AG10803 (cell line): Measurements from ENCODE around the gene BIRC3.
A peak's percentile ranks its signal among the peaks of the same experiment; 100 is the strongest.

Experiments
- DNase-seq: peaks from one replicate; pipeline ENCODE4 v3.0.0; 2010; ENCODE audit warnings: low read depth
- H3K4me3 ChIP-seq: 2 replicates; pipeline ENCODE4 v1.5.1; 2011; ENCODE audit warnings: mild to moderate bottlenecking, low read length, control low read depth
- TF ChIP-seq, protein P1 (sequence below): conservative IDR thresholded peaks from 2 replicates; pipeline ENCODE4 v1.5.1; 2011; ENCODE audit warnings: mild to moderate bottlenecking, low read length, control low read depth, inconsistent platforms

BIRC3 gene

DNA sequence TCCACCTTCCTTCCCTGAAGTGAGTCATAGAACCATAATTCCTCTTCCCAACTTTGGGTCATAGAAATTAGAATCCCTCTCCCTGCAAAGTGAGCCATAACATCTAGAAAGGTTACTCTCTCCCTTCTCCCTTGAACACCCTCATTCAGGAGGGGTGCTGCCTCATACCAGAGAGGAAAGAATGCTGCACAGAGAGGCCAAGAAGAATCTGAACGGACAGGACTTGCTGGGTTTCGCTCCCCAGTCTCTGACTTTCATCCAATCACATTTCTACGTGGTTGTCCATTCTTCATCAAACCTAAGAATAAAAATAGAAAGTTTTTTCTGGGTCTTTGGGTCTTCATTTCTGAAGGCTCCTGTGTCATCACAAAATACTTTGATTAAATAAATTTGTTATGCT is 31.0 kb upstream of the BIRC3 start:
- TF ChIP-seq, protein P1, sequence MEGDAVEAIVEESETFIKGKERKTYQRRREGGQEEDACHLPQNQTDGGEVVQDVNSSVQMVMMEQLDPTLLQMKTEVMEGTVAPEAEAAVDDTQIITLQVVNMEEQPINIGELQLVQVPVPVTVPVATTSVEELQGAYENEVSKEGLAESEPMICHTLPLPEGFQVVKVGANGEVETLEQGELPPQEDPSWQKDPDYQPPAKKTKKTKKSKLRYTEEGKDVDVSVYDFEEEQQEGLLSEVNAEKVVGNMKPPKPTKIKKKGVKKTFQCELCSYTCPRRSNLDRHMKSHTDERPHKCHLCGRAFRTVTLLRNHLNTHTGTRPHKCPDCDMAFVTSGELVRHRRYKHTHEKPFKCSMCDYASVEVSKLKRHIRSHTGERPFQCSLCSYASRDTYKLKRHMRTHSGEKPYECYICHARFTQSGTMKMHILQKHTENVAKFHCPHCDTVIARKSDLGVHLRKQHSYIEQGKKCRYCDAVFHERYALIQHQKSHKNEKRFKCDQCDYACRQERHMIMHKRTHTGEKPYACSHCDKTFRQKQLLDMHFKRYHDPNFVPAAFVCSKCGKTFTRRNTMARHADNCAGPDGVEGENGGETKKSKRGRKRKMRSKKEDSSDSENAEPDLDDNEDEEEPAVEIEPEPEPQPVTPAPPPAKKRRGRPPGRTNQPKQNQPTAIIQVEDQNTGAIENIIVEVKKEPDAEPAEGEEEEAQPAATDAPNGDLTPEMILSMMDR: no peak
- no peak for DNase-seq
- H3K4me3 ChIP-seq: no peak overlapping the region

DNA sequence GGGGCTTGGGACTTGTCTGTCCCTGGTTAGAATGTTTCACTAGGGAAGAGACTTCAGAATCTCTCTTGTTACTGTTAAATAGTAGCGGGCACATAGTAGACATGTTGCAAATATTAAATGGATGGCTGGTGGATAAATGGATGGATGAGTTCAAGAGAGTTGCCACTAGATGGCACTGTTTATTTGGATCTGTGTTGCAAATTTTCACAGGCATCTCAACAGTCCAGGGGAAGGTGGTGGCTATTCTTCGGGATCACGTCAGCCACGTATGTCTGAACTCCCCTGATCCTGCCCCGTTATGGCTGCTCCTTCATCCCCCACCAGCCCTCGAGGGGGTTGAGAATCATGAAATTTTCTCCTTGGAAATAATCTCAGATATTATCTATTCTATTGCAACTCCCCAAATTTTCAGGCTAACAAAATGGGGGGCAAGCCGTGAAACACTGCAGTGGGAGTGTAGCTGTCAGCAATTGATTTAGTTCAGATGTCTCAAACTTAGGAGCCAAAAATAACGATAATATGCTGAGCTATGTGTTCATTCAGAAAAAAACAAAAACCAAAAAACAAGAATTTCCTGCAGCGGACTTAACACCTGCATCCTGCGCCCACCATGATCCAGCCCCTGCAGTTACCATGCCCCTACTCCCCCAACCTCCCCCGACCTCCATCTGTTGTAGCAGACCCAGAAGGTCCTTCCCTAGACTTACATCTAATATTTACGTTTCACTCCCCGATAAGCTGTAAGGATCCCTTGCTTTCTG is 29.1 kb upstream of the BIRC3 start:
- TF ChIP-seq, protein P1: peak; percentile 76
- DNase-seq: peak; percentile 78
- peak overlapping the region; percentile 31 for H3K4me3 ChIP-seq

DNA sequence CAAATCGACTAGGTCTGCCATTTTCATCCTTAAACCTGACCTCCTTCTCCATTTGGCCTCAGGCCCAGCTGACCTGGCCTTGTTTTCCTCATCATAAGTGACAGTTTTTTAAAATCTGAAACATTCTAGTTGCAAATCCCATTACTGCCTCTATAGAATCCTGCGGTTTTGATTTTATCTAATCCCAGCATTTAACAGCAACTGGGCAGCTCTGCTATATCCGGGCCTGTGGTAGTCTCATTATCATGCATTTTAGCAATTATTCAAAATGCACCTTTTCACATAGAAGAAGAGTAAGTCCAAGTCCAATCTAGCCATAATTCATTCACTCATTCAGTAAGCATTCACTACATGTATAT is 28.6 kb upstream of the BIRC3 start:
- no peak for DNase-seq
- TF ChIP-seq, protein P1: no peak
- H3K4me3 ChIP-seq: no peak overlapping the region

DNA sequence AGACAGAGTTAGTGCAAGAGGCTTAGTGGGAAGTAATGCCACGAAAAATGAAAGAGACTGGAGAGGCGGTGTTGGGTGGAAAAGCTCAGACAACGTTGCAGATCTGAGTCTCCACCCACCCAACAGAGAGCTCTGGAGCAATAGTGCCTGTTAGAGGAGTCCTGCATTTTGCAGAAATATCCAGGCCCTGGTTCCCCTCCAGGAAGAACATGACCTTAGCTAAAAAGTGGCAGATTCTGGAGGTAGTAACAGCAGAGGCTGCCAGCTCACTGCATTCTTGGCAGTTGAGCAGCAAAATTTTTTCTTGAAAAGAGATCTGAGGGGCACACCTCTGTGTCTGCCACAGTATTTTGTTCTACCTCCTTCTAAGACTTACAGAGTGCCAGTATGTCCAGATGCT is 27.7 kb upstream of the BIRC3 start:
- peak; percentile 20 for DNase-seq
- TF ChIP-seq, protein P1: no peak
- no peak overlapping the region for H3K4me3 ChIP-seq

DNA sequence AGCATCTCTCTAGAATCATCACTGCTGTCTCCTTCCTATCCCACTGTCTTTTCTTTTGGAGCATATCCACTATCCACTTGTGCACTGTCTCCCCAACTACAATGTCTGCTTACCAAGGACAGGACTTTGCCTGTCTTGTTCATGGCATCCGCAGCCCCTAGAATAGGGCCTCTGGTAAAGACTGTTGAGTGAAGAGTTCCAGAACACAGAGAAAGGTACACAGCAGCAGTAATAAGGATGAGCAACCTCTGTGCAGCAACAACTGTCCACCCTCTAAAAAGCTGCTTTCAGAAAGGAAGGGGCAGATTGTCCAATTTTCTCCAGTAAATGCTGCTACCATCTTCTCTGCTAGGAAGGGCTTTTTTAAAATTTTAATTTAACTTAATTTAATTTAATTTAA is 25.5 kb upstream of the BIRC3 start:
- no peak overlapping the region for H3K4me3 ChIP-seq
- DNase-seq: no peak
- TF ChIP-seq, protein P1: no peak

DNA sequence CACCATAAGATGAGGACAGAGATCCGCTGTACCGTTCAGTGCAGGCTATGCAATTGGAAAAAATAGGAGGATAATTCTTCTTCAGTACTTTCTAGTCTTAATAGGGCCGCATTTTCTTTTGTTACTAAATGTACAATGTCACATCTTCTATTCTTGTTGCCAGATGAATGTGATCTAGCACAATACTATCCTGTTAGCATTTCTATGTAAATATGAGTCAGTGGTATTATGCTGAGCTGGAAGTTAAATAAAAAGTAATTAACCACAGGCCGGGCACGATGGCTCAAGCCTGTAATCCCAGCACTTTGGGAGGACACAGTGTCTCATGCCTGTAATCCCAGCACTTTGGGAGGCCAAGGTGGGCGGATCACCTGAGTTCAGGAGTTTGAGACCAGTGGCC is 24.4 kb upstream of the BIRC3 start:
- TF ChIP-seq, protein P1: no peak

DNA sequence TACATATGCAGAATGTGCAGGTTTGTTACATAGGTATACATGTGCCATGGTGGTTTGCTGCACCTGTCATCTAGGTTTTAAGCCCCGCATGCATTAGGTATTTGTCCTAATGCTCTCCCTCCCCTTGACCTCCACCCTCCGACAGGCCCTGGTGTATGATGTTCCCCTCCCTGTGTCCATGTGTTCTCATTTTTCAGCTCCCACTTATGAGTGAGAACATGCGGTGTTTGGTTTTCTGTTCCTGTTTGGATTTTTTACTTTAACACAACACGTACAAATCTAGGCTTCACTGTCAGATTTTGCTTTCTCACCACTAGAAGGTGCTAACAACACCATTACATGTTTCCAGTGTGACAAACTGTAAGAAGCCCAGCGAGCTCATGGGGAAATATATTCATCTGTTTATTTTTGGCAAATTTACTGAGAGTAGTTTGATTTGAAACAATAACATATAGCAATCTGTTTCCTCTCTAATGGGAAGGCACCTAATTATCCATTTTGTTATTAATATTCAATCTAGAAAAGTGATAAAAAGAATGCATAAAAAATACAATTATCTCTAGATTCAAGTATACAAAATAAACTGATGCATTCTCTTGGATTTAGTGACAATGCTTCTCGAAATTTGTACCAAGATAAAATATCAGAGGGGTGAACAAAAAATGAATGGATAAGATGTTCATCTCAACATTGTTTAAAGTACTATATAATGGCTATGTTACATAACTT is 23.2 kb upstream of the BIRC3 start:
- TF ChIP-seq, protein P1: peak; percentile 86
- no peak overlapping the region for H3K4me3 ChIP-seq
- DNase-seq: peak; percentile 69

More for the DNA sequence above, 24.4 kb upstream of the BIRC3 start:
- no peak overlapping the region for H3K4me3 ChIP-seq
- no peak for DNase-seq
